H9 (cell line): ENCODE data around the gene GABRD. TPM values are rescaled to one million over a fixed set of nuclear protein-coding genes. Genes with fewer than 3 reads are reported as not detected.

ENCODE experiments used
- DNase-seq: peaks from one replicate; pipeline ENCODE4 v3.0.0-alpha.2; 2017
- H2AFZ ChIP-seq: one replicate; pipeline ENCODE4 v1.6.1; 2013; ENCODE audit warnings: mild to moderate bottlenecking, low read length, control low read depth, moderate library complexity
- H2AK5ac ChIP-seq: 2 replicates; pipeline ENCODE4 v1.6.1; 2013; ENCODE audit warnings: low read length, control low read depth, mixed read lengths; ENCODE audit not compliant: insufficient read length
- H2BK120ac ChIP-seq: one replicate; pipeline ENCODE4 v1.6.1; 2013; ENCODE audit warnings: low read depth, mild to moderate bottlenecking, low read length, control low read depth, inconsistent platforms; ENCODE audit not compliant: poor library complexity, severe bottlenecking
- H2BK12ac ChIP-seq: 2 replicates; pipeline ENCODE4 v1.6.1; 2013; ENCODE audit warnings: low read length, control low read depth, mixed read lengths, low read depth; ENCODE audit not compliant: insufficient read length
- H2BK15ac ChIP-seq: 2 replicates; pipeline ENCODE4 v1.6.1; 2013; ENCODE audit warnings: low read depth, low read length, control low read depth
- H2BK20ac ChIP-seq: one replicate; pipeline ENCODE4 v1.6.1; 2013; ENCODE audit warnings: low read depth, mild to moderate bottlenecking, low read length, control low read depth, inconsistent platforms; ENCODE audit not compliant: poor library complexity, severe bottlenecking
- H2BK5ac ChIP-seq: 2 replicates; pipeline ENCODE4 v1.6.1; 2013; ENCODE audit warnings: low read length, control low read depth, mixed read lengths; ENCODE audit not compliant: insufficient read length
- H3K14ac ChIP-seq: 2 replicates; pipeline ENCODE4 v1.6.1; 2013; ENCODE audit warnings: low read length, control low read depth; ENCODE audit not compliant: insufficient read depth
- H3K18ac ChIP-seq: 2 replicates; pipeline ENCODE4 v1.6.1; 2013; ENCODE audit warnings: low read depth, mild to moderate bottlenecking, mixed read lengths, low read length, control low read depth; ENCODE audit not compliant: insufficient read length
- H3K23ac ChIP-seq: 2 replicates; pipeline ENCODE4 v1.6.1; 2013; ENCODE audit warnings: low read length, control low read depth, mixed read lengths, low read depth; ENCODE audit not compliant: insufficient read length
- H3K23me2 ChIP-seq: 2 replicates; pipeline ENCODE4 v1.6.1; 2013; ENCODE audit warnings: low read depth, mild to moderate bottlenecking, mixed read lengths, low read length, control low read depth; ENCODE audit not compliant: insufficient read length, poor library complexity, severe bottlenecking
- H3K27ac ChIP-seq: 2 replicates; pipeline ENCODE4 v1.5.1; 2013; ENCODE audit warnings: low read length, control low read depth, mixed read lengths, low read depth; ENCODE audit not compliant: insufficient read length
- H3K27me3 ChIP-seq: 2 replicates; pipeline ENCODE4 v1.6.1; 2013; ENCODE audit warnings: low read length, control low read depth, inconsistent platforms; ENCODE audit not compliant: insufficient read depth
- H3K4ac ChIP-seq: 2 replicates; pipeline ENCODE4 v1.6.1; 2013; ENCODE audit warnings: low read depth, mild to moderate bottlenecking, control low read depth, inconsistent platforms, low read length, moderate library complexity
- H3K4me1 ChIP-seq: 2 replicates; pipeline ENCODE4 v1.6.1; 2013; ENCODE audit warnings: low read length, control low read depth, inconsistent platforms; ENCODE audit not compliant: insufficient read depth
- H3K4me2 ChIP-seq: 2 replicates; pipeline ENCODE4 v1.6.1; 2013; ENCODE audit warnings: low read length, control low read depth, mixed read lengths; ENCODE audit not compliant: insufficient read length, insufficient read depth
- H3K56ac ChIP-seq: 2 replicates; pipeline ENCODE4 v1.6.1; 2013; ENCODE audit warnings: low read depth, mild to moderate bottlenecking, mixed read lengths, low read length, control low read depth; ENCODE audit not compliant: insufficient read length
- H3K79me1 ChIP-seq: 2 replicates; pipeline ENCODE4 v1.6.1; 2013; ENCODE audit warnings: low read depth, mild to moderate bottlenecking, moderate library complexity, low read length, control low read depth, inconsistent platforms; ENCODE audit not compliant: insufficient read depth, poor library complexity, severe bottlenecking
- H3K79me2 ChIP-seq: 2 replicates; pipeline ENCODE4 v1.6.1; 2013; ENCODE audit warnings: low read length, control low read depth, inconsistent platforms; ENCODE audit not compliant: insufficient read depth
- H3K9ac ChIP-seq: 2 replicates; pipeline ENCODE4 v1.6.1; 2013; ENCODE audit warnings: low read length, control low read depth, mixed read lengths; ENCODE audit not compliant: insufficient read length; ENCODE audit errors: extremely low read depth
- H3K9me3 ChIP-seq: one replicate; pipeline ENCODE4 v1.6.1; 2013; ENCODE audit warnings: low read depth, low read length, inconsistent platforms; ENCODE audit not compliant: control insufficient read depth
- H3T11ph ChIP-seq: one replicate; pipeline ENCODE4 v1.6.1; 2013; ENCODE audit warnings: mild to moderate bottlenecking, low read length, control low read depth, inconsistent platforms
- H4K20me1 ChIP-seq: one replicate; pipeline ENCODE4 v1.6.1; 2013; ENCODE audit not compliant: control insufficient read depth, insufficient read length, insufficient read depth
- H4K5ac ChIP-seq: 2 replicates; pipeline ENCODE4 v1.6.1; 2013; ENCODE audit warnings: low read depth, mild to moderate bottlenecking, mixed read lengths, low read length, control low read depth; ENCODE audit not compliant: insufficient read length
- H4K8ac ChIP-seq: replicated peaks from 2 replicates; pipeline ENCODE4 v1.6.1; 2013; ENCODE audit warnings: low read length, control low read depth, mixed read lengths, low read depth; ENCODE audit not compliant: insufficient read length
- H4K91ac ChIP-seq: 2 replicates; pipeline ENCODE4 v1.6.1; 2013; ENCODE audit warnings: low read depth, mild to moderate bottlenecking, moderate library complexity, mixed read lengths, low read length, control low read depth; ENCODE audit not compliant: insufficient read length
- H3K27ac Mint-ChIP-seq, 3 experiments: 2 replicates in 2 of 3; 3 replicates in 1 of 3; pipeline ENCODE4 v1.8.0; 2020 to 2021; ENCODE audit warnings: mixed read lengths in 3 of 3, mild to moderate bottlenecking in 1 of 3, moderate library complexity in 1 of 3
- H3K27me3 Mint-ChIP-seq: 2 replicates; pipeline ENCODE4 v1.8.0; 2021; ENCODE audit warnings: low read depth, mild to moderate bottlenecking, moderate library complexity, mixed read lengths
- H3K36me3 Mint-ChIP-seq, 3 experiments: 2 replicates in 2 of 3; 3 replicates in 1 of 3; pipeline ENCODE4 v1.8.0; 2020 to 2021; ENCODE audit warnings: low read depth in 3 of 3, mixed read lengths in 3 of 3; ENCODE audit not compliant: insufficient read depth in 1 of 3
- H3K4me1 Mint-ChIP-seq, 2 experiments: 2 replicates each; pipeline ENCODE4 v1.8.0; 2020; ENCODE audit warnings: mixed read lengths in 2 of 2
- H3K4me3 Mint-ChIP-seq, 2 experiments: 2 replicates in 1 of 2; 3 replicates in 1 of 2; pipeline ENCODE4 v1.8.0; 2020 to 2021; ENCODE audit warnings: mild to moderate bottlenecking in 2 of 2, mixed read lengths in 2 of 2, moderate library complexity in 1 of 2
- H3K9me3 Mint-ChIP-seq, 2 experiments: 2 replicates in 1 of 2; 3 replicates in 1 of 2; pipeline ENCODE4 v1.8.0; 2020; ENCODE audit warnings: mild to moderate bottlenecking in 2 of 2, mixed read lengths in 2 of 2, moderate library complexity in 1 of 2
- WGBS: extraction: QIAGEN DNeasy Blood & Tissue Kit; methylation state at CpG from one replicate; pipeline ENCODE4 v1.1.7; 2013; ENCODE audit warnings: missing lambda C conversion rate, low lambda C conversion rate, mixed read lengths; ENCODE audit not compliant: insufficient read length; ENCODE audit errors: extremely low coverage; 5-methylcytosine and 5-hydroxymethylcytosine counted together
- total RNA-seq: library from RNA; stranded (reverse); gene quantifications from 2 replicates; pipeline ENCODE4 v1.2.1, GENCODE V29; 2021
- TF ChIP-seq, protein P1 (sequence below): fragments of 200-600 bp; sonication (generic); conservative IDR thresholded peaks from 3 replicates; pipeline ENCODE4 v1.8.0; 2021; ENCODE audit warnings: antibody characterized with exemption, mild to moderate bottlenecking

Gene GABRD
- total RNA-seq, 1 experiment from 2014 or later = 0.59 TPM

GRCh38 chr1:2041305-2041704, 22.2 kb downstream of the GABRD start:
- no peak overlapping the region for H2AK5ac ChIP-seq
- no peak overlapping the region for H2BK20ac ChIP-seq
- H2BK120ac ChIP-seq = no peak overlapping the region
- H3K27ac ChIP-seq = no peak overlapping the region
- no peak overlapping the region for H3K4me2 ChIP-seq
- no peak overlapping the region for H3T11ph ChIP-seq
- H3K9ac ChIP-seq = no peak overlapping the region
- H3K4me3 Mint-ChIP-seq = no peak overlapping the region
- peaks cover 12% of the 10 kb centered on the region for H3K27me3 Mint-ChIP-seq
- no peaks in the 10 kb centered on the region for H3K79me2 ChIP-seq
- no peak overlapping the region for H3K56ac ChIP-seq
- H2BK5ac ChIP-seq = no peak overlapping the region
- peaks cover 0 to 10% of the 10 kb centered on the region in 2 experiments; a peak in 2 of 4 replicates for H3K4me1 Mint-ChIP-seq
- no peak overlapping the region for H4K91ac ChIP-seq
- no peaks in the 10 kb centered on the region for H3K27me3 ChIP-seq
- H3K23me2 ChIP-seq = no peaks in the 10 kb centered on the region
- no peaks in the 10 kb centered on the region for H3K36me3 Mint-ChIP-seq
- peaks cover 0 to 3% of the 10 kb centered on the region in 2 experiments; a peak in 2 of 5 replicates for H3K9me3 Mint-ChIP-seq
- no peak for DNase-seq
- H3K14ac ChIP-seq = no peak overlapping the region
- no peak overlapping the region for H3K23ac ChIP-seq
- TF ChIP-seq, protein P1, sequence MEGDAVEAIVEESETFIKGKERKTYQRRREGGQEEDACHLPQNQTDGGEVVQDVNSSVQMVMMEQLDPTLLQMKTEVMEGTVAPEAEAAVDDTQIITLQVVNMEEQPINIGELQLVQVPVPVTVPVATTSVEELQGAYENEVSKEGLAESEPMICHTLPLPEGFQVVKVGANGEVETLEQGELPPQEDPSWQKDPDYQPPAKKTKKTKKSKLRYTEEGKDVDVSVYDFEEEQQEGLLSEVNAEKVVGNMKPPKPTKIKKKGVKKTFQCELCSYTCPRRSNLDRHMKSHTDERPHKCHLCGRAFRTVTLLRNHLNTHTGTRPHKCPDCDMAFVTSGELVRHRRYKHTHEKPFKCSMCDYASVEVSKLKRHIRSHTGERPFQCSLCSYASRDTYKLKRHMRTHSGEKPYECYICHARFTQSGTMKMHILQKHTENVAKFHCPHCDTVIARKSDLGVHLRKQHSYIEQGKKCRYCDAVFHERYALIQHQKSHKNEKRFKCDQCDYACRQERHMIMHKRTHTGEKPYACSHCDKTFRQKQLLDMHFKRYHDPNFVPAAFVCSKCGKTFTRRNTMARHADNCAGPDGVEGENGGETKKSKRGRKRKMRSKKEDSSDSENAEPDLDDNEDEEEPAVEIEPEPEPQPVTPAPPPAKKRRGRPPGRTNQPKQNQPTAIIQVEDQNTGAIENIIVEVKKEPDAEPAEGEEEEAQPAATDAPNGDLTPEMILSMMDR = no peak
- H2BK15ac ChIP-seq = no peak overlapping the region
- H4K8ac ChIP-seq = no peak overlapping the region
- H2AFZ ChIP-seq = no peak overlapping the region
- H3K9me3 ChIP-seq = no peaks in the 10 kb centered on the region
- H2BK12ac ChIP-seq = no peak overlapping the region
- H3K4me1 ChIP-seq = no peaks in the 10 kb centered on the region
- no peaks in the 10 kb centered on the region for H3K79me1 ChIP-seq
- no peak overlapping the region for H3K4ac ChIP-seq
- no peak overlapping the region for H4K5ac ChIP-seq
- H3K27ac Mint-ChIP-seq = no peak overlapping the region
- WGBS = no CpG with 5 or more reads among the region's 15 CpGs
- H3K18ac ChIP-seq = no peak overlapping the region
- no peaks in the 10 kb centered on the region for H4K20me1 ChIP-seq
